Peyer's patch (tissue), 4 donors: Measurements from ENCODE around the gene TAF5L.

ENCODE experiments used
- CTCF ChIP-seq, 6 experiments: fragments of 450-650 bp in 4 of 6; fragments of 200-600 bp in 2 of 6; sonication (generic) in 1 of 6; IDR thresholded peaks; one replicate each; pipeline ENCODE4 v1.5.1; 2017 to 2019; ENCODE audit warnings: antibody characterized with exemption in 6 of 6, mild to moderate bottlenecking in 3 of 6, moderate library complexity in 1 of 6
- POLR2A ChIP-seq, 2 donors: fragments of 450-650 bp; IDR thresholded peaks; one replicate each; pipeline ENCODE4 v1.5.1; 2017; ENCODE audit warnings: antibody characterized with exemption in 2 of 2, mild to moderate bottlenecking in 2 of 2, moderate library complexity in 2 of 2

DNA sequence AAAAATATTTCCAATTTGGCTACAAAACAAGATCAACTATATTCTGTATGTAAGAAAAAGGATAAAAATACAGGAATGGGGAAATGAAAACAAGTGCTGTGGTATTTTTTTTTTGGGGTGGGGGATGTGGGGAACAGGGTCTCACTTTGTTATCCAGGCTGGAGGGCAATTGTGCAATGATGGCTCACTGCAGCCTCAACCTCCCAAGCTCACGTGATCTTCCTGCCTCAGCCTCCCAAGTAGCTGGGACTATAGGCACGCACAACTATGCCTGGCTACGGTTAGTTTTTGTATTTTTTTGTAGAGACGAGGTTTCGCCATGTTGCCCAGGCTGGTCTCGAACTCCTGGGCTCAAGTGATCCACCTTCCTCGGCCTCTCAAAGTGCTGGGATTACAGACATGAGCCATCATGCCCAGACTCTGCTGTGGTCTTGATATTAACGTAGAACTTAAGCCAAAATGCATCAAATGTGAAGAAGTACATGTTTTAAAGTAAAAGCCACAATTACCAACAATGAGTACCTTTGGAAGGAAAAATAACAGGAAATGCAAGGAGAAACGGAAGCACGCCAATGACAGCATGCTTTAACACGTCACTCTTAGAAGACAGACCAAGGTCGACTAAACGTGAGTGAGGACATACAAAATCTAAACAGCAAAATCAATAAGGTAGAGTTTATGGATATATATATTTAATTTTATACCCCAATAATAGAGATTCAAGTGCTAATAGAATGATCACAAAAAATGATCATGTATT, 58.6 kb downstream of the TAF5L start:
- TF ChIP-seq CTCF (IDR thresholded peaks at IDR 0.05) (no peak), POLR2A (IDR thresholded peaks at IDR 0.05) (no peak)
